ENCODE measurements around the gene CCDC40.
"Not testable (repeated sequence)": the region's sequence is repeated elsewhere in the genome, so short reads cannot be mapped to it uniquely, and the experiment has no call there.

The CCDC40 gene

DNA sequence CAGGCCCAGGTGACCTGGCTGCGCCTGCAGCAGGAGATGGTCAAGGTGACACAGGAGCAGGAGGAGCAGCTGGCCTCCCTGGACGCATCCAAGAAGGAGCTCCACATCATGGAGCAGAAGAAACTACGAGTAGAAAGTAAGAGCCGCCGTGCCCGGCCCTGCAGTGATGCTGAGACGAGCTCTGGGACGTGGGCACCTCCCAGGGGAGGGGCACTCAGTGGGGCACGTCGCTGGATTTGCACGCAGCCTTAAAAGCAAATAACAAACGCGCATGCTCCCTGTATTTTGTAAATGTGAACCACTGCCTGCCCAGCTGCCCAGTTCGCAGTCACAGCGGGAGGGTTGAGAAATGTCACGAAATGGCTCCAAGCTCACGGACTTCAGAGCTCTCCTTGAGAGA lies 49.6 kb downstream of the CCDC40 start:
- no peak for DNase-seq

DNA sequence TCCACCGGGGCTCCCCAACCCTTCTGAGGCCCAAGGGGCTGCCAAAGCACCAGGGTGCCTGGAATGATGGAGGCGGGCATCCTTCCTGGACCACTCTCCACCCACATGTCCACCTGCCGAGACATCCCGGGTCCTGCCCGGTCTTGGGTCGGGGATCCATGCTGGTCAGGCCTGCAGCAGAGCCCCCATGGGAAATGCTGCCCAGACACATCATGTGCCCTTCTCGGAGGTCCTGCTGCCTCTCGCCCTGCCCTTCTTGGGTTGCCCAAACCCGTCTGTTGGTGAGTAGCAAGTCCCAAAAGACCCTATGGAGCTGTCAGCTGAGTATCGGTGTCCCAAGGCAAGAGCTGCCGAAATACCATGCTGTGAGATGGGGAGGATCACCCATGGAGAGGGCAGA lies 50.2 kb downstream of the CCDC40 start:
- no peak for DNase-seq

DNA sequence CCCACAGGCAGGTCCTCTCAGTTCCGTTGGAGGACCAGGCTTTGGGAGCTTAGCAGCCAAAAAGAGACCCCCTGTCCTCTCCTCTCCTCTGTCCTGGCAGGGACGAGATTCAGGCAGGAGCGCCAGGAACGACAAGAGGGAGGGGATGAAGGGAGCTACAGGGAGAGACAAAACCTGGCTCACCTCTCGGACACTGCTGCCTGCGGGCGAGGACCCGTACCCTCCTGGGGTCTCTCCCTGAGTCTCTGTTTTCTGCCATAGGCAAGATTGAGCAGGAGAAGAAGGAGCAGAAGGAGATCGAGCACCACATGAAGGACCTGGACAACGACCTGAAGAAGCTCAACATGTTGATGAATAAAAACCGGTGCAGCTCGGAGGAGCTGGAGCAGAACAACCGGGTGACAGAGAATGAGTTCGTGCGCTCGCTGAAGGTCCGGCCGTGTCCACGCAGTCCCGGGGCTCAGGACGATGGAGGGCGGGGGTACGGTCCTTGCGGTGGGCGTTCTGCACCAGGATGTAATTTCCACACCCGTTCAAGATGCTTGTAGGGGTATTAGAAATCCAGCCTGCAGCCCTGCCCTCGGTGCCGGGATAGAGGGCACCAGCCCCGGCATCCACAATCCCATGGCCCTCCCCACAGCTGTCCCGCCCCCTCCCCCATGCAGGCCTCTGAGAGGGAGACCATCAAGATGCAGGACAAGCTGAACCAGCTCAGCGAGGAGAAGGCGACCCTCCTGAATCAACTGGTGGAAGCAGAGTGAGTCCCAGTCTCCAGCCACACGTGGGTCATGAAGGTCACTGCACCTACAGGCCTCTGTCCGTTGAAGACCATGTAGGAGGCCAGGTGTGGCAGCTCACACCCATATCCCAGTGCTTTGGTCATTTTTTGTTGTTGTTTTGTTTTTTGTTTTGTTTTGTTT lies 51.2 kb downstream of the CCDC40 start:
- DNase-seq = no peak

DNA sequence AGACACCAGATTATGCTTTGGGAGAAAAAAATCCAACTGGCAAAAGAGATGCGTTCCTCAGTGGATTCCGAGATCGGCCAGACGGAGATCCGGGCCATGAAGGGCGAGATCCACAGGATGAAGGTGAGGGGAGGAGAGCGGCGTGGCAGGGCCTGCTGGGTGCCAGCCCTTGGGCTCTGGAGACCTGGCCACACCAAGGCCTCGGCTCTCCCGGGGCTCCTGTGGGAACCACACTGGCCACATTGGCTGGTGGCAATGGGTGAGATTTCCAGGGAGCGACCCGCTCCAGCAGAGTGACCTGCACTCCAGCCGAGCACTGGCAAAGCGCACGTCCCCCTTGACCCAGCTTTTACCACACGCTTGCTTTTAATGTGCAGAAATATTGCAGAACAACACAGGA lies 53.3 kb downstream of the CCDC40 start:
- DNase-seq = no peak

DNA sequence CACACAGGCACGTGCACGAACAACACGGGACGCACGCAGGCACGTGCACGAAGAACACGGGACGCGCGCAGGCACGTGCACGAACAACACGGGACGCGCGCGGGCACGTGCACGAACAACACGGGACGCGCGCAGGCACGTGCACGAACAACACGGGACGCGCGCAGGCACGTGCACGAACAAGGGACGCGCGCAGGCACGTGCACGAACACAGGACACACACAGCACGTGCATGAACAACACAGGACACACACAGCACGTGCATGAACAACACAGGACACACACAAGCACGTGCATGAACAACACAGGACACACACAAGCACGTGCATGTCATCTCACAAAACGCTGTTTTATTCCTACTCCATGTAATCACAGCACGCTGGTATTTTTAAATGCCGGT lies 53.7 kb downstream of the CCDC40 start:
- DNase-seq = not testable (repeated sequence)

DNA sequence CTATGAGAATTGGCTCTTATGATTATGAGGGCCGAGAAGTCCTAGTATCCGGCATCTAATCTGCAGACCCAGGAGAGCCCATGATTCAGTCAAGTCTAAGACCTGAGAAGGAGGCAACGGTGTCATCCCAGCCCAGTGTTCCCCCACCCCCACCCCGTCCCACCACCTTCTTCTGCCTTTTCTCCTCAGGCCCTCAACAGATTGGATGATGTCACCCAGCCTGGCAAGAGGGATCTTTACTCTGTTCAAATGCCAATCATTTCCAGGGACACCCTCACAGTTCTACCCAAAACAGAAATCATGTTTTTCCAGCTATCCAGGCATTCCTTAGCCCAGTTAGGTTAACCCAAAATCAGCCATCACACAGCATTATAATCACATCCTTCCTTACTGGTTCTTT lies 54.9 kb downstream of the CCDC40 start:
- no peak for DNase-seq

DNA sequence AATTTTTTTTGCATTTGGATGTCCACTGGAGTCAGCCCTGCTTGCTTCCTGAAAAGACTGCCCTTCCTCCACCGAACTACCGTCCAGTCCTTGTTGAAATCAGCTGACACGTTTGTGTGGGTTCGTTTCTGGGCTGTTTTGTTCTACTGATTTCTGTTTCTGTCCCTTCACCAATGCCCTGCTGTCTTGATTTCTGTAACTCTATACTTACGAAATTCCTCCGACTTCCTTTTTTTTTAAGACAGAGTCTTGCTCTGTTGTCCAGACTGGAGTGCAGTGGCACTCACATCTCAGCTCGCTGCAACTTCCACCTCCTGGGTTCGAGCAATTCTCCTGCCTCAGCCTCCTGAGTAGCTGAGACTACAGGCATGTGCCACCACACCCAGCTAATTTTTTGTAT lies 56.5 kb downstream of the CCDC40 start:
- DNase-seq = peak; percentile 71 to 73

DNA sequence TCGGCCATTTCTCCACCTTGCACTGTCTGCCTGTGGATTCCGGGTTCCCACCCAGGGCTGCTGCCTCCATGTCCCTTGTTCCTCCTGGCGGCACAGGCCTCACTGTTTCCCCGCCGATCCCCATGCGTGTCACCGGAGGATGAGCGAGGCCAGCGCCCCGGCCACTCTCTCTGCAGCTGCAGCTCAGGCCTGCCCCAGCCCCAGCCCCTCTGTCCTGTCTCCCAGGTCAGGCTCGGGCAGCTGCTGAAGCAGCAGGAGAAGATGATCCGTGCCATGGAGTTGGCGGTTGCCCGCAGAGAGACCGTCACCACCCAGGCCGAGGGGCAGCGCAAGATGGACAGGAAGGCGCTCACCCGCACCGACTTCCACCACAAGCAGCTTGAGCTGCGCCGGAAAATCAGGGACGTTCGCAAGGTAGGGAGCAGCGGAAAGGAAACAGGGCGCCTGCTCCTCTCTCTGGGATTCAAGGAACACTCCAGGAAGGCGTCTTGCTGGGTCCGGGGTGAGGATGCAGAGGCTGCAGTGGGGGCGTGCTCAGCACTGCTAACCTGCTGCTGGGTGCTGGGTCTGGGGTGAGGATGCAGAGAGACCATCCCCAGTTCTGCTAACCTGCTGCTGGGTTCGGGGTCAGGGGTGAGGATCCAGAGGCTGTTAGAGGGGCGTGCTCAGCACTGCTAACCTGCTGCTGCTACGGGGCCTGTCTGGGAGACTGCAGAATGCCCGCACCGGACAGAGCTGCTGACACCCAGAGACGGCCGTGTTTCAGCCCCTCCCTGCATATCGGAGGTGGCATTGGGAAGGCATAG lies 58.8 kb downstream of the CCDC40 start:
- DNase-seq = no peak

DNA sequence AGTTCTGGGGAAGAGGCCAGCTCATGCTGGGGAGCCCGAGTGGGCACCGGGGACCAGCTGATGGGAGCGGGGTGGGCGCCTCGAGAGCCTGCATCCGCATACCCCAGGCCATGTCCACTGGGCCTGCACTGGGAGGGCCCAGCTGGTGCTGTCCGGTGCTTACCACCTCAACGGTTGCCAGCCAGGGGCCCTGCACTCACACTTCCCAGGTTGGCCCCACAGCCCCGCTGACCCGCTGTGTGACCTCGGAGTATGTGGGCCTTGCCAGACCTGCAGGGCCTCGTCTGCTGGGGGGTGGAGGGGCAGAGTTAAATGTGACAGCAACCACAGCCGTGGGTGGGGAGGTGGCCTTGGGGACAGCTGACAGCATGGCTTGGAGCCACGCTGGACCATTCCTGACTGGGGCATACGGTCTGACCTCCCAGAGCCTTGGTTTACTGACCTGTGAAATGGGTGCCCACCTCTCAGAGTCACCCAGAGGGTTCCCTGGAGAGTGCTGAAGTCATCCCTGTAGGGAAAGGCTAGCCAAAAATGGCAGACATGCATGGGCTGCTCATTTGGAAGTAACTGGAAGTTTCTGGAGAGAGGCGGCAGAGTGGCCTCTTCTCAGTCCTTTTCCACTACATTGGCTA lies 59.5 kb downstream of the CCDC40 start:
- no peak for DNase-seq

DNA sequence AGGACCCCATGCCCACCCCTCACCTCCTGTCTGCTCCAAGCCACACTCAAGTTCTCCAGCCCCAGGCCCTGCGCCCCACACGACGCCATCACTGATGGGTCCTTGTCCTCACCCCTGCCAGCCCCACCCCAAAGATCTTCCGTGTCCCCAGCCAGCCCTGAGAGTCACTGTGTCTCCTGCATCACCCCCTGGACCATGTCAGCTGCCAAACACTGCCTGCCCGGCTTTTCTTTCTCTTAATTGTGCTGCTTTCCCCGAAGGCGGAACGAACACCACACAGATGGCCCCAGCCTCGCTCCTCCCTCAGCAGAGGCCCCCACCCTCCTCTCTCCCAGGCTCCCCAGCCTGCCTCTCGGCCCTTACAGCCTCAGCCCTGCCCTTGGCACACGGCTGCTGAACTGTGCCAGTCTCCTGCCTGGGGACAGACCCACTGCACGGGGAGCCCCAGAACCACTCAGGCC lies 60.1 kb downstream of the CCDC40 start:
- DNase-seq = no peak

DNA sequence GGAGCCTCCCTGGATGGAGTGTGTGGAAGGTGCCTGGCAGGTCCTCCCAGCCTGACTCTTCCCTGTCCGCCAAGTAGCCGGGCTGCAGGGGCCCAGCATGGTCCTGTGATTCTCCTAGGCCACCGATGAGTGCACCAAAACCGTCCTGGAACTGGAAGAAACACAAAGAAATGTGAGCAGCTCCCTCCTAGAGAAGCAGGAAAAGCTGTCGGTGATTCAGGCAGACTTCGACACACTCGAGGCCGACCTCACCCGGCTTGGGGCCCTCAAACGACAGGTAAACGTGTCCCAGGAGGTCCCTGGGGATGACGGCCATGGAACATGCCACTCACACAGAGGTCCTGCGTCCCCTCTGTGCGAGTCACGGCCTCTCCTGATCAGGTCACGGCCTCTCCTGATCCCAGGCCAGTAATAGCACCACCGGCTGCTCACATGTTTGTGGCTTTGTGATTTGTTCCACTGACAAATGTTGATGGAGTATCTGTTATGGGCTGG lies 60.7 kb downstream of the CCDC40 start:
- DNase-seq = no peak

DNA sequence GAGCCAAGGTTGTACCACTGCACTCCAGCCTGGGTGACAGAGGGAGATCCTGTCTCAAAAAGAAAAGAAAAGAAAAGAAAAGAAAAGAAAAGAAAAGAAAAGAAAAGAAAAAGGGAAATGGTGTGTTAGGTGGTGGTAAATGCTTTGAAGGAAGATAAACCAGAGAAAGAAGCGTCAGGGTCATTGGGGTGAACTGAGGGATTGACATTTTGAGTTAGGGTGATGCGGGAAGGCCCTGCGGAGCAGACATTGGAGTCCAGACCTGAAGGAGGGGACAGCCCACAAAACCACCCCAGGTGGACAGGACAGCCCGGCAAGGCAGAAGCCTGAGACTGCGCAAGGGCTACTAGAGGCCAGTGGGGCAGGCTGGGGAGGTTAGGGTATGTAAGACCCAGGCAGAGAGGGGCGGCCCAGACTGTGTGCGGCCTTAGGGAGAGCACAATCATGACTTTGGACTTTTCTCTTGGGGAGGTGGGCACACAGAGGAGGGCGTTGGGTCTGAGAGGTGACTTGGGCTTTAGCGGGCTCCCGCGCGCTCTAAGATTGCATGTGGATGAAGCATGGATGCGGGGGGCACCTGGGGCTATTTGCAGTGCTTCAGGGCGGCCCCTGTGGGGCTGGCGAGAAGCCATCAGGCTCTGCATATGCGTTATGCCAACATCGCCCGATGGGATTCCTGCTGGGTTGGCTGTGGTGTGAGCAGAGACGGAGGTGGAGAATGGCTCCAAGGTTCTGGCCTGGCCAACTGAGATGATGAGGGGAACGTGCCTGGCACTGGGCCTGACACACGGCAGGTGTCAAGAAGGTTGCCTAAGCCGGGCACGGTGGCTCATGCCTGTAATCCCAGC lies 61.6 kb downstream of the CCDC40 start:
- DNase-seq = no peak

DNA sequence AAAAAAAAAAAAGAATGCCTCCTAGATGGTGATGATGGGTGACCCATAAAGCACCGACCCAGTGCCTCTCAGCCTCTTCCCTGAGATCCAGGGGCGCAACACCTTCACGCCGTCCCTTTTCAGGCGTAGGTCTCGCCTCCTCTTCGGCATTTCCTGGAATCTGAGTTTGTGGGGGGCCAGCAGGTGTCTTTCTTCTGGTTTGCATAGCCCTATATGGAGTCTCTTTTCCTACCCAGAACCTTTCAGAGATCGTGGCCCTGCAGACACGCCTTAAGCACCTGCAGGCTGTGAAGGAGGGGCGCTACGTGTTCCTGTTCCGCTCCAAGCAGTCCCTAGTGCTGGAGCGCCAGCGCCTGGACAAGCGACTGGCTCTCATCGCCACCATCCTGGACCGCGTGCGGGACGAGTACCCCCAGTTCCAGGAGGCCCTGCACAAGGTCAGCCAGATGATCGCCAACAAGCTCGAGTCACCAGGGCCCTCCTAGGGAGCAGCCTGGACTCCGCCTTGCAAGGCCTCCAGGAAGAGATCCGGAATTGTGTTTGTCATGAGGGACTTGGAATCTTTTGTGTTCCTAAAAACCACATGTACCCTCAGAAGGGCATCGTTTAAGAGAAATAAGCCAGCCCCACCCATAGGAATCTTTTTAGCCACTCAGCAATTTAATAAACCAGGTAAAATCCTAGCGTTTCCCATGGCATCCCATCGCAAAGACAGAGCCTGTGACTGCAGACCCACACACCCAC lies 63.0 kb downstream of the CCDC40 start:
- no peak for DNase-seq

DNA sequence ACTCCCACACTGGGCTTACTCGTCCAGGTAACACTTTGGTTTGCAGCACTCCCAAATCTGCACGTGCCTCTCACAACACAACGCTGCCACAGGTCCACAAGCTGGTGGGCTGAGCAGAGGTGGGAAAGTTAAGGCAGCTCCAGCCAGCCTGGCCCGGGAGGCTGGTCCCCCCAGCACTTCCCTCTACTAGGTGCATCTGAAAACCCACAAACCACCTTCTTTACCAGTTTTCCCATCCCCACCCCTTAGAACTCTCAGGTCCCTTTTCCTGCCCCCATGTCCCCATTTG lies 63.5 kb downstream of the CCDC40 start:
- DNase-seq = no peak

DNA sequence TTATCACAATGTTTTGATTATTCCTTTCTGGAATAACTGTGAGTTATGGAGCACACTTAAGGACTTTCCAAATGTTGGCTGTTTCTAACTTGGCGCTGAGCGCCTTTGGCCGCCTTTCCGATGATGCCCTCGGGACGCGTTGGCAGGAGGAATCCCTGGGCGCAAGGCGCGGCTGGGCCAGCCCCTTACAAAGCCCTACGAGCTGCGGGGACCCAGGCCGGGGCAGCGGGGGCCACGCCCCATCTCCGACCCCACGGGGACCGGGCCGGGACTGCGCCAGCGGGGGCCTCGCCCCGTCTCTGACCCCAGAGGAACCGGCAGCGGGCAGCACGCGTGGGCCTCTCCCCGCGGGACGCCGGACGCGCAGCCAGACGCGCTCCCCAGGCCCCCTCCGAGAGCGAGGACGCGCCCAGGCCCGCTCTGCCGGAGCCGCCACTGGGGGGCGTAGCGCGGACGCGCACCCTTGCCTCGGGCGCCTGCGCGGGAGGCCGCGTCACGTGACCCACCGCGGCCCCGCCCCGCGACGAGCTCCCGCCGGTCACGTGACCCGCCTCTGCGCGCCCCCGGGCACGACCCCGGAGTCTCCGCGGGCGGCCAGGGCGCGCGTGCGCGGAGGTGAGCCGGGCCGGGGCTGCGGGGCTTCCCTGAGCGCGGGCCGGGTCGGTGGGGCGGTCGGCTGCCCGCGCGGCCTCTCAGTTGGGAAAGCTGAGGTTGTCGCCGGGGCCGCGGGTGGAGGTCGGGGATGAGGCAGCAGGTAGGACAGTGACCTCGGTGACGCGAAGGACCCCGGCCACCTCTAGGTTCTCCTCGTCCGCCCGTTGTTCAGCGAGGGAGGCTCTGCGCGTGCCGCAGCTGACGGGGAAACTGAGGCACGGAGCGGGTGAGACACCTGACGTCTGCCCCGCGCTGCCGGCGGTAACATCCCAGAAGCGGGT lies 64.8 kb downstream of the CCDC40 start, which contains the start of gene GAA:
GAA (plus strand) TSS at position 571 of the 935 bp plus-strand sequence. CDS start 3,006 bp downstream, outside the sequence.
- peak; percentile 77 to 84 for DNase-seq

DNA sequence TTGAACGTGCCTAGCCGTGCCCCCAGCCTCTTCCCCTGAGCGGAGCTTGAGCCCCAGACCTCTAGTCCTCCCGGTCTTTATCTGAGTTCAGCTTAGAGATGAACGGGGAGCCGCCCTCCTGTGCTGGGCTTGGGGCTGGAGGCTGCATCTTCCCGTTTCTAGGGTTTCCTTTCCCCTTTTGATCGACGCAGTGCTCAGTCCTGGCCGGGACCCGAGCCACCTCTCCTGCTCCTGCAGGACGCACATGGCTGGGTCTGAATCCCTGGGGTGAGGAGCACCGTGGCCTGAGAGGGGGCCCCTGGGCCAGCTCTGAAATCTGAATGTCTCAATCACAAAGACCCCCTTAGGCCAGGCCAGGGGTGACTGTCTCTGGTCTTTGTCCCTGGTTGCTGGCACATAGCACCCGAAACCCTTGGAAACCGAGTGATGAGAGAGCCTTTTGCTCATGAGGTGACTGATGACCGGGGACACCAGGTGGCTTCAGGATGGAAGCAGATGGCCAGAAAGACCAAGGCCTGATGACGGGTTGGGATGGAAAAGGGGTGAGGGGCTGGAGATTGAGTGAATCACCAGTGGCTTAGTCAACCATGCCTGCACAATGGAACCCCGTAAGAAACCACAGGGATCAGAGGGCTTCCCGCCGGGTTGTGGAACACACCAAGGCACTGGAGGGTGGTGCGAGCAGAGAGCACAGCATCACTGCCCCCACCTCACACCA lies 65.7 kb downstream of the CCDC40 start:
- peak; percentile 37 to 58 for DNase-seq

DNA sequence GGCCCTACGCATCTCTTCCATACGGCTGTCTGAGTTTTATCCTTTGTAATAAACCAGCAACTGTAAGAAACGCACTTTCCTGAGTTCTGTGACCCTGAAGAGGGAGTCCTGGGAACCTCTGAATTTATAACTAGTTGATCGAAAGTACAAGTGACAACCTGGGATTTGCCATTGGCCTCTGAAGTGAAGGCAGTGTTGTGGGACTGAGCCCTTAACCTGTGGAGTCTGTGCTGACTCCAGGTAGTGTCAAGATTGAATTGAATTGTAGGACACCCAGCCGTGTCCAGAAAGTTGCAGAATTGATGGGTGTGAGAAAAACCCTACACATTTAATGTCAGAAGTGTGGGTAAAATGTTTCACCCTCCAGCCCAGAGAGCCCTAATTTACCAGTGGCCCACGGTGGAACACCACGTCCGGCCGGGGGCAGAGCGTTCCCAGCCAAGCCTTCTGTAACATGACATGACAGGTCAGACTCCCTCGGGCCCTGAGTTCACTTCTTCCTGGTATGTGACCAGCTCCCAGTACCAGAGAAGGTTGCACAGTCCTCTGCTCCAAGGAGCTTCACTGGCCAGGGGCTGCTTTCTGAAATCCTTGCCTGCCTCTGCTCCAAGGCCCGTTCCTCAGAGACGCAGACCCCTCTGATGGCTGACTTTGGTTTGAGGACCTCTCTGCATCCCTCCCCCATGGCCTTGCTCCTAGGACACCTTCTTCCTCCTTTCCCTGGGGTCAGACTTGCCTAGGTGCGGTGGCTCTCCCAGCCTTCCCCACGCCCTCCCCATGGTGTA lies 66.4 kb downstream of the CCDC40 start:
- no peak for DNase-seq

DNA sequence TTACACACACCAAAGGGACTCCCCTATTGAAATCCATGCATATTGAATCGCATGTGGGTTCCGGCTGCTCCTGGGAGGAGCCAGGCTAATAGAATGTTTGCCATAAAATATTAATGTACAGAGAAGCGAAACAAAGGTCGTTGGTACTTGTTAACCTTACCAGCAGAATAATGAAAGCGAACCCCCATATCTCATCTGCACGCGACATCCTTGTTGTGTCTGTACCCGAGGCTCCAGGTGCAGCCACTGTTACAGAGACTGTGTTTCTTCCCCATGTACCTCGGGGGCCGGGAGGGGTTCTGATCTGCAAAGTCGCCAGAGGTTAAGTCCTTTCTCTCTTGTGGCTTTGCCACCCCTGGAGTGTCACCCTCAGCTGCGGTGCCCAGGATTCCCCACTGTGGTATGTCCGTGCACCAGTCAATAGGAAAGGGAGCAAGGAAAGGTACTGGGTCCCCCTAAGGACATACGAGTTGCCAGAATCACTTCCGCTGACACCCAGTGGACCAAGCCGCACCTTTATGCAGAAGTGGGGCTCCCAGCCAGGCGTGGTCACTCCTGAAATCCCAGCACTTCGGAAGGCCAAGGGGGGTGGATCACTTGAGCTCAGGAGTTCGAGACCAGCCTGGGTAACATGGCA lies 67.1 kb downstream of the CCDC40 start:
- DNase-seq = no peak

All from Kasumi-1 (cell line).